Stomach (tissue), 4 donors: ENCODE data around the gene DOCK6.

ENCODE experiments used
- POLR2A ChIP-seq, 4 donors: fragments of 450-650 bp; IDR thresholded peaks; one replicate each; pipeline ENCODE4 v1.6.1; 2016; ENCODE audit warnings: antibody characterized with exemption in 4 of 4, control low read depth in 2 of 4, mild to moderate bottlenecking in 1 of 4, moderate library complexity in 1 of 4
- POLR2AphosphoS5 ChIP-seq, 3 donors: sonication (generic); formaldehyde crosslinking; IDR thresholded peaks; one replicate each; pipeline ENCODE4 v1.6.1; 2016; ENCODE audit warnings: antibody characterized with exemption in 3 of 3

DNA sequence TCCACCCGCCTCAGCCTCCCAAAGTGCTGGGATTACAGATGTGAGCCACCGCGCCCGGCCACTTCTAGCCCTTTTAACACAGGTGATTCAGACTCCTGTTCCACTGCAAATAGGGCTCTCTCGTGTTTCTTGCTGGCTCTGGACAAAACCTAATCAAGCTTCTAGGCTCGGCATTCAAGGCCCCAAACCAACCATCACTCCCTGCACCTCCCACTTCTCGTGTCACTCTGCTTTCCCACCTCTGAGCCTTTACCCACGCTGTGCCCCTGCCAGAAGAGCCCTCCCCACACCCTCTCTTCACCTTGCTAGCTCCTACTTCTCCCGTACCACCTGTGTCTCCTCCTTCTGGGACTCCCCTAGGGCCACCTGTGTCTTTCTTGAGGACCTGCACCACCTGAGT lies 84.7 kb downstream of the DOCK6 start:
- no peak for TF ChIP-seq POLR2A (IDR thresholded peaks at IDR 0.05)
- TF ChIP-seq POLR2AphosphoS5 (IDR thresholded peaks at IDR 0.05) = no peak
